ENCODE results near the gene GPR26. TPM values are rescaled to one million over a fixed set of nuclear protein-coding genes. Genes with fewer than 3 reads are reported as not detected.

GPR26 gene
- total RNA-seq, 1 donor from 2014 or later, result not detected

- intact Hi-C loops (cut with DNase I), result no loop called here
- ATAC-seq (no peak), DNase-seq (no peak)
- Histone ChIP-seq H3K27me3 (ENCODE audit: low read depth) (peaks cover 17% of the 10 kb centered on the region), H3K27ac (no peak overlapping the region), H3K4me1 (no peaks in the 10 kb centered on the region), H3K4me3 (no peak overlapping the region), H3K36me3 (no peaks in the 10 kb centered on the region), H3K9me3 (no peaks in the 10 kb centered on the region)
- TF ChIP-seq CTCF (IDR thresholded peaks at IDR 0.05), result no peak
Measured at GRCh38 chr10:123640016-123640535, 26.1 kb upstream of the GPR26 start.

- Histone ChIP-seq H3K9me3 (no peaks in the 10 kb centered on the region), H3K27me3 (ENCODE audit: low read depth) (peaks cover 23% of the 10 kb centered on the region), H3K27ac (no peak overlapping the region), H3K36me3 (no peaks in the 10 kb centered on the region), H3K4me1 (no peaks in the 10 kb centered on the region), H3K4me3 (no peak overlapping the region)
- ATAC-seq, result no peak
- no peak for TF ChIP-seq CTCF (IDR thresholded peaks at IDR 0.05)
- DNase-seq, result no peak
- intact Hi-C loops (cut with DNase I), result no loop called here
Measured at GRCh38 chr10:123642293-123642692, 23.9 kb upstream of the GPR26 start.

DNA sequence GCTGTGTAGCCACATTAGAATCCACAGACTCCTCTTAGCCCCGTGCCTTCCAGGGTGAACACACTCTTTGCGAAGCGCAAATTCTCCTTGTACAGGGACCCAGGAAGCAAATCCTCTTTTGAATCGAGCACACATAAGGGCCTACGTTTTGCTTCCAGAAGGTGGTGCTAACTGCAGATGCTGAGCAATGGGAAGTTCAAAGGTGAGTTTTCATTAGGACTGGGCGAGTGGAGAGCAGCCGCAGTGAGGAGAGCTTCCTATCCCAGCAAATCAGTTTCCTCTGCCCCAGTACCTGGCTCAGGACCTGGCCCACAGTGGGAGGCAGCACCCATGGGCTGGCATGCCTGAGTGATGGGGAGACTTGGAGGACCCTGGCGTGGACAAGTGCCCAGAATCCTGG, 23.5 kb upstream of the GPR26 start:
- no peak overlapping the region for H3K4me3 ChIP-seq
- no peak for DNase-seq
- no peaks in the 10 kb centered on the region for H3K36me3 ChIP-seq
- no peak for ATAC-seq
- H3K27me3 ChIP-seq (ENCODE audit: low read depth), result peaks cover 23% of the 10 kb centered on the region
- no peak overlapping the region for H3K27ac ChIP-seq
- intact Hi-C loops (cut with DNase I), result no loop called here
- no peaks in the 10 kb centered on the region for H3K9me3 ChIP-seq
- no peaks in the 10 kb centered on the region for H3K4me1 ChIP-seq
- no peak for TF ChIP-seq CTCF (IDR thresholded peaks at IDR 0.05)

DNA sequence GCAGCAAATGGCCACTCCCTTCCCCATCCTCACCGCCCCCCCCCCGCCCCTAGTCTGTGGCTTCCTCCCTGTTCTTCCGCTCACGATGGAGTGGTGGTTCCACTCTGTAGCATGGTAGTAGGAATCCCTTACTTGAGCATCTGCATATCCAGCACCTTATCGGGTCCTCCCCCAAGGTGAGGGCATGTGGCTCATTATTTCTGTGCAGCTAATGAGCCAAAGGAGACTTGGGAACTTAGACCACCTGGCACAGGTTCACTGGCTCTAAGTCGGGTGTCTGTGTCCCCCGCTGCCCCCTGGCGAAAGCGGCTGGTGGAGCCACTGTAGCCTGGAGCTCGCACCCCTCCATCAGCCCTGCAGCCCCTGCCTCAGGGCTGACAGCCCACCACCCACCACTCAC, 22.8 kb upstream of the GPR26 start:
- Histone ChIP-seq H3K4me1 (no peaks in the 10 kb centered on the region), H3K9me3 (no peaks in the 10 kb centered on the region), H3K4me3 (no peak overlapping the region), H3K27me3 (ENCODE audit: low read depth) (peaks cover 23% of the 10 kb centered on the region), H3K36me3 (no peaks in the 10 kb centered on the region), H3K27ac (no peak overlapping the region)
- no peak for DNase-seq
- TF ChIP-seq CTCF (IDR thresholded peaks at IDR 0.05), result no peak
- intact Hi-C loops (cut with DNase I), result no loop called here
- no peak for ATAC-seq

DNA sequence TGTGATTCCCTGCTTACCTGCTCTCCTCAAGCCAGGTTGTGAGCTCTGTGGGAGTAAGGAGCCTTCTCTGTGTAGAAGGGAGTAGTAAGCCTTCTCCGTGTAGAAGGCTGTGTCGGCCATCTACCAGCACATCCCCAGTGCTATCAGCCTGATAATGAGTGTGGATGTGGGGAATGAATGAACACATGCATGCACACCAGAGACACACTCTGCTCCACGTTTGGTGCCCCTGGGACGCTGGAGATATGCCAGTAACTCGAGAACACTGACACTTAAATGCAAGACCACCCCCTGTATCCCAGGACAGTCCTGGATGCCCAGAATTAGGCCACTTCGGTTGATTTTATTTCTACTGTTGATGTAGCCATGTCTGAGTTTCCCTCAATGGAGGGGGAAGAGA, 21.1 kb upstream of the GPR26 start:
- Histone ChIP-seq H3K9me3 (no peaks in the 10 kb centered on the region), H3K27me3 (ENCODE audit: low read depth) (peaks cover 23% of the 10 kb centered on the region), H3K27ac (no peak overlapping the region), H3K4me1 (no peaks in the 10 kb centered on the region), H3K4me3 (no peak overlapping the region), H3K36me3 (no peaks in the 10 kb centered on the region)
- intact Hi-C loops (cut with DNase I), result no loop called here
- TF ChIP-seq CTCF (IDR thresholded peaks at IDR 0.05), result no peak
- DNase-seq, result no peak
- no peak for ATAC-seq

DNA sequence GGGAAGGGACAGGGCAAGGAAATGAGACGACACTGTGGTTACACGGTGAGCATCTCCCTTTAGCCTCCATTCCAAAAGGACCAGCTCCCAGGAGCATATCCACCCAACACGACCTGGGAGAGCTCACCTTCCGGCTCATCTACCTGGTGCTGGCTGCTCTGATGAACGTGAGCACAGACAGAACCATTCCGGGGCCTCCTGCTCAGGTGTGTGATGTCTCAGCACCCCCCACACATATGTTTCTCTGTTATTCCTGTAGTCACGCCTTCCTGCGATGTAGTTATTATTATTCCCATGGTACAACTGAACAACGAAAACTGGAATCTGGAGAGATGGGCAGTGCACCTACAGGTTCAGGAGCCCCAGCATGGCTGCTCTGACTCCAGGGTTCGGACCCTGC, 20.5 kb upstream of the GPR26 start:
- H3K27ac ChIP-seq, result no peak overlapping the region
- TF ChIP-seq CTCF (IDR thresholded peaks at IDR 0.05), result no peak
- peaks cover 17% of the 10 kb centered on the region for H3K27me3 ChIP-seq (ENCODE audit: low read depth)
- no peaks in the 10 kb centered on the region for H3K36me3 ChIP-seq
- no peaks in the 10 kb centered on the region for H3K9me3 ChIP-seq
- ATAC-seq (no peak), DNase-seq (no peak)
- H3K4me3 ChIP-seq, result no peak overlapping the region
- intact Hi-C loops (cut with DNase I), result no loop called here
- no peaks in the 10 kb centered on the region for H3K4me1 ChIP-seq
